ENCODE results near the gene TPH2. TPM values are rescaled to one million over a fixed set of nuclear protein-coding genes. Genes with fewer than 3 reads are reported as not detected.

The TPH2 gene
- total and polyA plus RNA-seq, 7 donors, result 0.01 TPM; not detected in 6

GRCh38 chr12:71900091-71900490 lies 38.6 kb upstream of the TPH2 start:
- DNase-seq (no peak), ATAC-seq (no peak)
- Histone ChIP-seq H3K4me1 (no peaks in the 10 kb centered on the region), H3K36me3 (ENCODE audit: insufficient read depth in 1 of 2, low read depth in 1 of 2) (peaks cover 0 to 93% of the 10 kb centered on the region in 2 donors), H3K27ac (no peak overlapping the region), H3K27me3 (ENCODE audit: insufficient read depth in 3 of 3, low read length in 2 of 3) (no peaks in the 10 kb centered on the region), H3K4me3 (no peak overlapping the region), H3K9me3 (no peaks in the 10 kb centered on the region)
- WGBS, 3 donors, result 96 to 100% (median 97%) methylated on average over 2 of the region's 2 CpGs
- intact Hi-C loops (cut with DNase I), result loop anchor here (1.0 to 10.0 kb wide), 4 partner anchors 13 to 275 kb away; no protein-coding TSS in a partner anchor
- TF ChIP-seq CTCF (IDR thresholded peaks at IDR 0.05), result no peak

- Histone ChIP-seq H3K27me3 (ENCODE audit: insufficient read depth in 3 of 3, low read length in 2 of 3) (no peaks in the 10 kb centered on the region), H3K27ac (no peak overlapping the region), H3K4me3 (no peak overlapping the region), H3K4me1 (no peaks in the 10 kb centered on the region), H3K36me3 (ENCODE audit: insufficient read depth in 1 of 2, low read depth in 1 of 2) (peaks cover 0 to 93% of the 10 kb centered on the region in 2 donors), H3K9me3 (peaks cover 5% of the 10 kb centered on the region)
- DNase-seq (no peak), ATAC-seq (no peak)
- intact Hi-C loops (cut with DNase I), result loop anchor here (5.0 to 10.0 kb wide), 3 partner anchors 127 to 280 kb away; no protein-coding TSS in a partner anchor
- no peak for TF ChIP-seq CTCF (IDR thresholded peaks at IDR 0.05)
- WGBS, 3 donors, result 44 to 55% (median 47%) methylated on average over 1 of the region's 1 CpG
Observed at GRCh38 chr12:71904629-71905028, 34.0 kb upstream of the TPH2 start.

- Histone ChIP-seq H3K4me3 (no peak overlapping the region), H3K4me1 (no peaks in the 10 kb centered on the region), H3K36me3 (ENCODE audit: insufficient read depth in 1 of 2, low read depth in 1 of 2) (no peaks in the 10 kb centered on the region), H3K27ac (no peak overlapping the region), H3K27me3 (ENCODE audit: insufficient read depth in 3 of 3, low read length in 2 of 3) (peaks cover 0 to 19% (median 0%) of the 10 kb centered on the region in 3 donors), H3K9me3 (no peaks in the 10 kb centered on the region)
- TF ChIP-seq CTCF (IDR thresholded peaks at IDR 0.05), result no peak
- 53 to 63% (median 57%) methylated on average over 4 of the region's 4 CpGs for WGBS, 3 donors
- no peak for DNase-seq
- intact Hi-C loops (cut with DNase I), result no loop called here
- ATAC-seq, result no peak
Observed at GRCh38 chr12:71935594-71935993, 3.1 kb upstream of the TPH2 start.

- no peaks in the 10 kb centered on the region for H3K4me1 ChIP-seq
- no peak overlapping the region for H3K4me3 ChIP-seq
- peaks cover 0 to 26% (median 0%) of the 10 kb centered on the region in 3 donors for H3K27me3 ChIP-seq (ENCODE audit: insufficient read depth in 3 of 3, low read length in 2 of 3)
- intact Hi-C loops (cut with DNase I), result no loop called here
- no peaks in the 10 kb centered on the region for H3K36me3 ChIP-seq (ENCODE audit: insufficient read depth in 1 of 2, low read depth in 1 of 2)
- H3K27ac ChIP-seq, result no peak overlapping the region
- no peaks in the 10 kb centered on the region for H3K9me3 ChIP-seq
- ATAC-seq (no peak), DNase-seq (no peak)
- TF ChIP-seq CTCF (IDR thresholded peaks at IDR 0.05), result no peak
Observed at GRCh38 chr12:71940068-71940467, 1.4 kb downstream of the TPH2 start.

- H3K4me3 ChIP-seq, result no peak overlapping the region
- no peaks in the 10 kb centered on the region for H3K9me3 ChIP-seq
- intact Hi-C loops (cut with DNase I), result no loop called here
- H3K4me1 ChIP-seq, result no peaks in the 10 kb centered on the region
- peaks cover 0 to 26% (median 0%) of the 10 kb centered on the region in 3 donors for H3K27me3 ChIP-seq (ENCODE audit: insufficient read depth in 3 of 3, low read length in 2 of 3)
- H3K36me3 ChIP-seq (ENCODE audit: insufficient read depth in 1 of 2, low read depth in 1 of 2), result no peaks in the 10 kb centered on the region
- no peak for TF ChIP-seq CTCF (IDR thresholded peaks at IDR 0.05)
- DNase-seq (no peak), ATAC-seq (no peak)
- 78 to 84% (median 83%) methylated on average over 6 of the region's 6 CpGs for WGBS, 3 donors
- H3K27ac ChIP-seq, result no peak overlapping the region
Observed at GRCh38 chr12:71941174-71941573, 2.5 kb downstream of the TPH2 start.

All from psoas muscle (tissue), 8 donors.